Activated CD4-positive, alpha-beta T cell treated with anti-CD3 and anti-CD28 coated beads, Interleukin-2, amount 10 ng/mL, durations not matched to agents 24 days and 14 days (primary cell): Measurements from ENCODE around the gene RINL. TPM values are rescaled to one million over a fixed set of nuclear protein-coding genes. Genes with fewer than 3 reads are reported as not detected.
"Not testable (repeated sequence)": the region's sequence is repeated elsewhere in the genome, so short reads cannot be mapped to it uniquely, and the experiment has no call there.

ENCODE experiments used
- DNase-seq: peaks from one replicate; pipeline ENCODE4 v3.0.0; 2022
- H3K27ac Mint-ChIP-seq: one replicate; pipeline ENCODE4 v1.8.0; 2022; ENCODE audit warnings: mild to moderate bottlenecking, mixed read lengths
- H3K27me3 Mint-ChIP-seq: one replicate; pipeline ENCODE4 v1.8.0; 2022; ENCODE audit warnings: mixed read lengths
- H3K36me3 Mint-ChIP-seq: one replicate; pipeline ENCODE4 v1.8.0; 2022; ENCODE audit warnings: low read depth, mild to moderate bottlenecking, mixed read lengths
- H3K4me1 Mint-ChIP-seq: one replicate; pipeline ENCODE4 v1.8.0; 2021; ENCODE audit warnings: mixed read lengths
- H3K4me3 Mint-ChIP-seq: one replicate; pipeline ENCODE4 v1.8.0; 2022; ENCODE audit warnings: mild to moderate bottlenecking, moderate library complexity, mixed read lengths
- H3K9me3 Mint-ChIP-seq: one replicate; pipeline ENCODE4 v1.8.0; 2021; ENCODE audit warnings: mixed read lengths
- intact Hi-C: fragments of 100-400 bp; cut with micrococcal nuclease; formaldehyde crosslinking; loops from one replicate; pipeline ENCODE4 v1.15.1; 2023
- total RNA-seq: library from RNA; stranded (reverse); gene quantifications from 2 replicates; pipeline ENCODE4 v1.2.3, GENCODE V29; 2022

Gene RINL
- total RNA-seq, 1 donor from 2014 or later = 68.9 TPM

DNA sequence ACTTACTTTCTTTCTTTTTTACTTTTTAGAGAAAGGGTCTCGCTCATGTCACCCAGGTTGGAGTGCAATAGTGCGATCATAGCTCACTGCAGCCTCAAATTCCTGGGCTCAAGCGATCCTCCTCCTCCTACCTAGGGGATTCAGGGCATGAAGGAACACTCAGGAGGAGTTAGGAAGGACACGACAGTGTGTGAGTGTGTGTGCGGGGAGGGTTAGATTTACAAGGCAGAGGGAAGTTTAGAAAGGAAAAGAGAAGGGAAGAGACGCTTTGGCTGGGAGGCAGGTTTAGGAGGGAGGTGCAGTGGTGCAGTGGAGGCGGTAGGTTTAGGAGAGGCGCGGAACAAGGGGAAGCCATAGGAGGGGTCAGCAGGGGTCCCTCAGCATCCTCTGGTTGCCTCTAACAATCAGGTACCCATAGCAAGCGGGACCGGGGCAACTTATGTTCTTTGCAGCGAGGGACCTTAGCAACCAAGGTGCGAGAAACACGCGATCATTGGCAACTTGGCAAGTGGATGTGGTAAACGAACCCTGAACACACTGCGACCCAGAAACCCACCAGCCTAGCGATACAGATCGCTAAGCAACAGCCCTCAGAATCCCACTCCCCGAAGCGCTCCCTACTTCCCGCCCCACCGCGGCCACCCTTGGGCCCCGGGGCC lies 20.8 kb upstream of the RINL start:
- Mint-ChIP-seq H3K27ac (peak overlapping the region; percentile 95), H3K36me3 (peaks cover 17% of the 10 kb centered on the region), H3K9me3 (no peaks in the 10 kb centered on the region), H3K27me3 (no peaks in the 10 kb centered on the region), H3K4me1 (peaks cover 35% of the 10 kb centered on the region), H3K4me3 (peak overlapping the region; percentile 93)
- no peak for DNase-seq
- intact Hi-C loops = loop anchor here (1.0 to 10.0 kb wide), 5 partner anchors 21 to 562 kb away; partner anchors contain the start of genes CATSPERG, FAM98C, MRPS12 and RINL

DNA sequence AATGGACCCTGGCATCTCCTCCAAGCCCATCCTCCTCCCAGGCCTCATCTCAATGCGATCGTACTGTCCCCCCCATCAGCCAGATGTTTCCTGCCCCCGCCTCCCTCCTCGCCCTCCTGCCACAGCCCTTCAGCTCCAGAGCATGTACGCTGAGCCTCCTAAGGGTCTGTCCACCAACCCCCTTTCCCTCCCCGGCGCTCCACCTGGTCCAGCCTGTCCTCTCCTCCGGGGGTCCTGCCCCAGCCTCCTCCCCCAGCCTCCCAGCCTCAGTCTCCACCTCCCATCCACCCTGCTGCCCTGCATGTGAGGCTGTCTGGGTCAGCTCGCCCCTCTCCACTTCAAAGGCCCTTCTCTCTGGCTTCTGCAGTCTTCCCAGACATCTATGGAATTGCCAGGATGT lies 16.9 kb upstream of the RINL start:
- H3K27ac Mint-ChIP-seq = no peak overlapping the region

GRCh38 chr19:38893341-38893771 lies 15.3 kb upstream of the RINL start:
- H3K9me3 Mint-ChIP-seq = no peaks in the 10 kb centered on the region
- H3K4me3 Mint-ChIP-seq = no peak overlapping the region
- peaks cover 9% of the 10 kb centered on the region for H3K36me3 Mint-ChIP-seq
- peaks cover 13% of the 10 kb centered on the region for H3K4me1 Mint-ChIP-seq
- intact Hi-C loops = loop anchor here (10.0 kb wide), 1 partner anchor 489 kb away; the partner anchor contains the start of gene FAM98C
- H3K27ac Mint-ChIP-seq = no peak overlapping the region
- DNase-seq = no peak
- no peaks in the 10 kb centered on the region for H3K27me3 Mint-ChIP-seq

More for the DNA sequence above, 16.9 kb upstream of the RINL start:
- Mint-ChIP-seq H3K4me1 (peaks cover 23% of the 10 kb centered on the region), H3K36me3 (peaks cover 8% of the 10 kb centered on the region), H3K27me3 (no peaks in the 10 kb centered on the region), H3K4me3 (no peak overlapping the region), H3K9me3 (no peaks in the 10 kb centered on the region)
- intact Hi-C loops = loop anchor here (5.0 to 10.0 kb wide), 2 partner anchors 490 to 558 kb away; partner anchors contain the start of genes CATSPERG and FAM98C
- no peak for DNase-seq

GRCh38 chr19:38892841-38893240 lies 14.8 kb upstream of the RINL start:
- H3K27me3 Mint-ChIP-seq = no peaks in the 10 kb centered on the region
- DNase-seq = no peak
- peaks cover 9% of the 10 kb centered on the region for H3K36me3 Mint-ChIP-seq
- H3K27ac Mint-ChIP-seq = no peak overlapping the region
- intact Hi-C loops = loop anchor here (10.0 kb wide), 1 partner anchor 488 kb away; the partner anchor contains the start of gene FAM98C
- no peaks in the 10 kb centered on the region for H3K9me3 Mint-ChIP-seq
- H3K4me1 Mint-ChIP-seq = peaks cover 8% of the 10 kb centered on the region
- no peak overlapping the region for H3K4me3 Mint-ChIP-seq

- Mint-ChIP-seq H3K4me1 (peaks cover 2% of the 10 kb centered on the region), H3K4me3 (no peak overlapping the region), H3K27me3 (no peaks in the 10 kb centered on the region), H3K9me3 (no peaks in the 10 kb centered on the region), H3K36me3 (peaks cover 9% of the 10 kb centered on the region), H3K27ac (no peak overlapping the region)
- intact Hi-C loops = loop anchor here (10.0 kb wide), 1 partner anchor 487 kb away; the partner anchor contains the start of gene FAM98C
- no peak for DNase-seq
These were observed 13.7 kb upstream of the RINL start for GRCh38 chr19:38891771-38892170.

DNA sequence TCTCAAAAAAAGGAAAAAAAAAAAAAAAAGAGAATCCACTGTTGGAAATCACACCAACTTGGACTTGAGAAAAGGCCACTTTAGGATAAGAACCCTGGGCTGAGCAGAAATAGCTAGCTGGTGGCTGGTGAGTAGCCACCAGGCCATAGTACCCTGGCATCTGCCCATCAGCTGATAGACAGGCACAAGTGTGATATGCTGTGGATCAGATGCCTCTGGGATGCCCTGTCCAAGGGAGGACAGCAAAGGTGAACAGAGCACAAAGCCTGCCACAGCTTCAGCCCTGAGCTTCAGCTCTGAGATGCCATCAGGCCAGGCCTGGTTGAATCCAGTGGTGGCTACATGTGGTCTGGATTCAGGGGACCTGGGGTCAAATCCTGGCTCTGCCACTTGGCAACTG lies 12.6 kb upstream of the RINL start:
- intact Hi-C loops = loop anchor here (10.0 kb wide), 1 partner anchor 486 kb away; the partner anchor contains the start of gene FAM98C
- no peaks in the 10 kb centered on the region for H3K9me3 Mint-ChIP-seq
- H3K4me1 Mint-ChIP-seq = peaks cover 2% of the 10 kb centered on the region
- H3K36me3 Mint-ChIP-seq = peaks cover 9% of the 10 kb centered on the region
- no peak overlapping the region for H3K27ac Mint-ChIP-seq
- no peaks in the 10 kb centered on the region for H3K27me3 Mint-ChIP-seq
- no peak overlapping the region for H3K4me3 Mint-ChIP-seq
- no peak for DNase-seq

- Mint-ChIP-seq H3K4me1 (peaks cover 2% of the 10 kb centered on the region), H3K27me3 (no peaks in the 10 kb centered on the region), H3K9me3 (no peaks in the 10 kb centered on the region), H3K4me3 (no peak overlapping the region), H3K36me3 (peaks cover 9% of the 10 kb centered on the region), H3K27ac (no peak overlapping the region)
- no peak for DNase-seq
- intact Hi-C loops = loop anchor here (10.0 kb wide), 1 partner anchor 485 kb away; the partner anchor contains the start of gene FAM98C
These were observed 11.7 kb upstream of the RINL start for GRCh38 chr19:38889803-38890202.

- no peak for DNase-seq
- Mint-ChIP-seq H3K4me1 (no peaks in the 10 kb centered on the region), H3K27me3 (no peaks in the 10 kb centered on the region), H3K4me3 (no peak overlapping the region), H3K27ac (no peak overlapping the region), H3K36me3 (peaks cover 6% of the 10 kb centered on the region), H3K9me3 (no peaks in the 10 kb centered on the region)
- intact Hi-C loops = no loop called here
These were observed 10.8 kb upstream of the RINL start for GRCh38 chr19:38888876-38889275.

GRCh38 chr19:38884691-38885090 lies 6.6 kb upstream of the RINL start:
- H3K4me3 Mint-ChIP-seq, H3K36me3 Mint-ChIP-seq, H3K4me1 Mint-ChIP-seq, H3K27ac Mint-ChIP-seq, H3K9me3 Mint-ChIP-seq, H3K27me3 Mint-ChIP-seq, intact Hi-C loops, DNase-seq: not testable (repeated sequence)

- intact Hi-C loops = no loop called here
- Mint-ChIP-seq H3K27me3 (no peaks in the 10 kb centered on the region), H3K9me3 (no peaks in the 10 kb centered on the region), H3K4me3 (no peak overlapping the region), H3K36me3 (peaks cover 12% of the 10 kb centered on the region), H3K27ac (peak overlapping the region; percentile 47), H3K4me1 (peaks cover 6% of the 10 kb centered on the region)
- no peak for DNase-seq
These were observed 5.2 kb upstream of the RINL start for GRCh38 chr19:38883286-38883685.

DNA sequence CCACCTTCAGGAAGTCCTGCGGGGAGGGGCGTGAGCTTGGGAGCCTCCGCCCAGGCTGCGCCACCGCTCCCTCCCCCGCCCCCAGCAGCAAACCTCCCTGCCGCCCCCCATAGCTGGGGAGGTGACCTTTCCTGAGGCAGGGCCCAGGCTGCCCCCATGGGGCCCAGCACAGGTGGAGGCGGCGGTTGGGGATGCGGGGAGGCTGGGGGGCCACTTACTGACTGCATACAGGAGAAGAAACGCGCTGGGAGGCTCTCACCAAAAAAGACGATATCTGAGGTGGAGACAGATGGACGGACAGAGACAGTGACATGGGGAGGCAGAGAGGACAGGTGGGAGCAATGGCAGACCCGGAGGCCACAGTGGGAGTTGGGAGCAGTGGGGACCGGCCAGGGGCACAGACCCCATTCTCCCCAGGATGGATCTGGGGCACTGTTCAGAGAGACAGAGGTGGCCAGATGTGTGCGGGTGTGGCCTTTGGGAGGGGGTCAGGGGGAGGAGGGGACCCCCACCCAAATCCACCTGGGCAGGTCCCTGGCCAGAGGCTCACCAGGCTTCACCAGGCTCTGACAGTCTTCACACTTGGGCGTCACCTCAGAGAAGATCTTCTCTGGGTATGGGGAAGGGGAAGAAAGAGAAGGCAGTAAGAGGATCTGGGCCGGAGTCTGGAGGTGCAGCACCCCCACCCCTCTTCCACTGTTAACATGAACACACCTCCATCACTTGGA lies 3.0 kb upstream of the RINL start:
- no peak for DNase-seq
- Mint-ChIP-seq H3K27me3 (no peaks in the 10 kb centered on the region), H3K36me3 (peaks cover 16% of the 10 kb centered on the region), H3K4me3 (no peak overlapping the region), H3K9me3 (no peaks in the 10 kb centered on the region), H3K4me1 (peaks cover 24% of the 10 kb centered on the region), H3K27ac (peak overlapping the region; percentile 34)
- intact Hi-C loops = no loop called here

- Mint-ChIP-seq H3K4me3 (no peak overlapping the region), H3K27ac (no peak overlapping the region), H3K4me1 (peaks cover 24% of the 10 kb centered on the region), H3K27me3 (no peaks in the 10 kb centered on the region), H3K9me3 (no peaks in the 10 kb centered on the region), H3K36me3 (peaks cover 17% of the 10 kb centered on the region)
- intact Hi-C loops = no loop called here
- DNase-seq = no peak
These were observed 2.2 kb upstream of the RINL start for GRCh38 chr19:38880076-38880881.

GRCh38 chr19:38879400-38879751 lies 1.3 kb upstream of the RINL start:
- Mint-ChIP-seq H3K36me3 (peaks cover 17% of the 10 kb centered on the region), H3K4me3 (no peak overlapping the region), H3K9me3 (no peaks in the 10 kb centered on the region), H3K4me1 (peaks cover 24% of the 10 kb centered on the region), H3K27me3 (no peaks in the 10 kb centered on the region), H3K27ac (no peak overlapping the region)
- DNase-seq = no peak
- intact Hi-C loops = loop anchor here (5.0 kb wide), 1 partner anchor 47 kb away; the partner anchor contains the start of gene ECH1
